ENCODE measurements around the gene HDAC9.
"Not testable (repeated sequence)": the region's sequence is repeated elsewhere in the genome, so short reads cannot be mapped to it uniquely, and the experiment has no call there.

HDAC9 gene

GRCh38 chr7:18905316-18905943 lies 409.9 kb downstream of the HDAC9 start:
- DNase-seq: no peak

GRCh38 chr7:18906901-18907300 lies 411.4 kb downstream of the HDAC9 start:
- no peak for DNase-seq

GRCh38 chr7:18913106-18913505 lies 417.6 kb downstream of the HDAC9 start:
- no peak for DNase-seq

DNA sequence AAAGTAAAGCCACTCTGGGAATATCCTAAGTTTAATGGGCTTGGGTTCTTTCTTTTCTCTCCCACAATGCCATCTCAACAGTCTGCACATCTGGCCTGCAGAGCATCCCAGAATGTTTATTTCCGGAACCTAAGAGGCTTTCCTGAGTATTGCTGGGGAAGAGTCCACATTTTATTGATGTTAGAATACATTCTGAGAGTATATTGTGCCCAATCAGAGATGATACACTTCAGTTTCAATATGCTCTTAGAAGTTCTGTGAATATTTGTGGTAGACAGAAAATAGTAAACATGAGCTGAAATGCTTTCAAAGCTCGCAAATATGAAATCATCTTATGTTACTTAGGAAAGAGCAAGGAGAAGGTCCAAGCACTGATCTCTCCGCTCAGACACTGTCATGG lies 421.3 kb downstream of the HDAC9 start:
- DNase-seq: no peak

GRCh38 chr7:18927134-18927533 lies 431.6 kb downstream of the HDAC9 start:
- DNase-seq: no peak

DNA sequence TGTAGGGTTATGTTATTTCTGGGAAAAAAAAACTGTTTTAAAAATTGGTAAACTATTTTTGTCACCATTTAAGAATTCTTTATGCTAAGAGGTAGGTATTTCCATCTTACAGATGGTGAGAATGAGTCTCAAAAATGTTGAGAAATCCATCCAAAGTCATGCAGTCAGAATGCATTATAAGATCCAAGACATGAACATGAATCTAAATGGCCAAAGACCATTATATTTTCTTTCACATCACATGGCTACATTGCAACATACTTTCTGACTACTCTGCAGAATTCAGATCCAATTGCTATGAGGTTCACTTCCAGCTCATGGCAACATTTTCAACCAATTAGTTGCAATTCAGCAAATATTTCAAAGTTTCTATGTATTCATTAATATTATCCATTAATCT lies 440.7 kb downstream of the HDAC9 start:
- no peak for DNase-seq

- DNase-seq: no peak
Measured at GRCh38 chr7:18939771-18940592, 444.4 kb downstream of the HDAC9 start.

GRCh38 chr7:18940593-18941134 lies 445.1 kb downstream of the HDAC9 start:
- no peak for DNase-seq

DNA sequence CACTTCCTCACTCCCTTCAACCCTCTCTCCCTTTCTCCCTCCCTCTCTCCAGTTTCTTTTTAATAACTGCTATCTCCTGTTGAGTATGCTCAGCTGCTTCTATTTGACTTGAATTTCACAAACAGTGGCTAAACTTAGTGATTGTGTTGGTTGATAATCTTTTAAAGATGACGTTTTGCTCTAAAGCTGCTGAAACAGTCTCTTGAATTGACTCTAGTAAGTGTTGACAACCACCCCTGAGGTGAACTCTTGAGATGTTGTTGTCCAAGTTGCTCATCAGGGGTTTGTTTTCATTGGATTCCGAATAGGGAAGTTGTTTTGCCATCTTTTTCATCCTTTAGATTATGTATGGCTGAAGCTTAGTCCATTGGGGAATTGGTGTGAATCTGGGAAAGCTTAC lies 445.7 kb downstream of the HDAC9 start:
- DNase-seq: no peak

DNA sequence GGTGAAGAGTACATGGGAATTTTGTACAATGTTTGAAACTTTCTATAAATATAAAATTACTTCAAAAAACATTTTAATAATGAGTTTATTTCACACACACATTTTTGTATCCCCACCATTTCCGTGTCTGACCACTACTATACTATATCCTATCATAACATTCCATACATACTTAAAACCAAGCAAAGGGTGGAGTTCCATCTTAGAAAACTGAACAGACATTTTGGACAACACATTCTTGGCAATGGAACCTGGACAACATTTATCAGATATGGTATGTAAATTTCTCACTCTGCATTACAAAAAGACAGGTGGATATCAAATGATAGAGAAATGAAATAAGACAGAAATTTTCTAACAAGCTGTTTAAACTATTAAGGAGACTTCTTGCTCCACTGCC lies 453.0 kb downstream of the HDAC9 start:
- no peak for DNase-seq

DNA sequence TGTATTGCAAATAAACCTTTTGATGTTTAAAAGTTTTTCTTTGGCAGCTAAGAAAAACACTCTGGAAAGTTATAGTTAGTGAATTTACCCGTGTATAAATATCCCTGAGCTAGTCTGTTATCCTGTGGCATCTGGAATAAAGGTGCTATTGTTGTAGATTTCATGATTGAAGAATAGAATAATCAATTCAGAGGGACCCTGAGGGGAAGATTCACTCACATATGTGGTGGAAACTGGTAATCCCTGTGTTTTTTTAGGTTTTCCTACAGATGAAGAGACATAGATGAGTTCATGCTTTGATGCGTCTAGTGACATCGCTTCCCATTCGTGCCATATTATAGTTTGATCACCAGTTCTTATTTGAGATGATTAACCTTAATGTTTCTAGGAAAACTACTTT lies 457.3 kb downstream of the HDAC9 start:
- no peak for DNase-seq

- DNase-seq: no peak
Measured at GRCh38 chr7:18958627-18959026, 463.1 kb downstream of the HDAC9 start.

- DNase-seq: no peak
Measured at GRCh38 chr7:18960725-18961124, 465.2 kb downstream of the HDAC9 start.

DNA sequence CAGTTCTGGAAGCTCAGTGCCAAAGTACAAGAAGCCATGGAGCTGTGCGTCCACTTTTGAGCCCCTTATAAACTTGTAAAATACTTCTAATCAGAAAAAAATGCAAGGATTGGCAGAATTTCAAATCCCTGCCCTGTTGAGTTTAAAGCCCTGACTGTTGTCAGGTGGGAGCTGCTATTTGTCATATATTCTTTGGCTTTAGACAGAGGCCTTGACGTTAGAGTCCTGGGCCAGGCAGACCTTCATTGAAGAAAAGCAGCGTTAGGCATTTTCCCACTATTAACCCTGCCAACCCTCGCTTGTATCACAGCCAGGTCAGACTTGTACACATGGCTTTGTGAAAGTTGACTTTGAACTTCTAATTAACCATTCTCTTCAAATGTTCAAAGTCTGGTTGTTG lies 466.5 kb downstream of the HDAC9 start:
- DNase-seq: no peak

DNA sequence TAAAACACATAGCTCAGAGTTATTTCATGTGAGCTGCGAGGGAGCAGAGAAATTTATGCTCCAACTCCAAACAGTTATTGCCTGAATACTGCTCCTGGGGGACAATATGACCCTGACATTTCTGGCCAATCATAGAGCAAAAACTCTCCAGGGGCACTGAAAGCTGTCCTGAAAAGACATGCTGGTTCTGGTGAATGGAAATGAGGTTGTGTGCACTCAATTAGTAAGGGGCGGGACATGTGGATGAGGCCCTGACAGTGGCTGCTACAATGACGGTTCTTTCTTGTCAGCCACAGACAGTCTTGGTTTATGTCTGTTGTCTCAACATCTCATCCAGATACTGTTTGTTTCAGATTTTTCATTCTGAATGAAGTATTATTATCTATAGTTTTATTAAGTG lies 470.1 kb downstream of the HDAC9 start:
- DNase-seq: no peak

GRCh38 chr7:18967755-18968154 lies 472.2 kb downstream of the HDAC9 start:
- DNase-seq: not testable (repeated sequence)

- DNase-seq: no peak
Measured at GRCh38 chr7:18971839-18972238, 476.3 kb downstream of the HDAC9 start.

- peak; percentile 40 for DNase-seq
Measured at GRCh38 chr7:18974803-18975202, 479.3 kb downstream of the HDAC9 start.

- no peak for DNase-seq
Measured at GRCh38 chr7:18975276-18975675, 479.7 kb downstream of the HDAC9 start.

DNA sequence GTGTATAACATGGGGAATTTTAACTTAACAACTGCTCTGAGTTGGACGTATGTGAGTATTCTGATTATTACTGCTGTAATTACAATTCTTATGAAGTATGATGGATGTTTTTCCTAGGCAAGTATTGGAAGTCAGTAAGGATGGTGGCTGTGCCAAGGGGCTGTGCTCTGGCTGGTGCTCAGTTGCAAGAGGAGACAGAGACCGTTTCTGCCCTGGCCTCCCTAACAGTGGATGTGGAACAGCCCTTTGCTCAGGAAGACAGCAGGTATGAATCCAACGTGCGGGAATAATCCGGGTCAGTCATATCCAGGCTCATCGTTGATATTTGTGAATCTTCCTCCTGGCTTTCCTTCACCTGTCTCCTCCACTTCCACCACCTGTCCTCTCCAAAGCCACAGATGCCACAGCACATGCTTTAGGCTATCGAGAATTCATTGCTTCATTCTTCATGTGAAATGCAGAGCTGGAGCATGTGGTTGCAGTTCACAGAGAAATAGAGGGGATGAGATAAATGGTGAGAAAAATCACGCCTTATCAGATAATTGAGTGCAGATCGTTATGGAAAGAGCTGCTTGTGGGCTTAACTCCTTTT lies 480.2 kb downstream of the HDAC9 start:
- DNase-seq: no peak

GRCh38 chr7:18976715-18977471 lies 481.3 kb downstream of the HDAC9 start:
- DNase-seq: no peak

GRCh38 chr7:18978108-18978495 lies 482.6 kb downstream of the HDAC9 start:
- DNase-seq: peak; percentile 48

- DNase-seq: not testable (repeated sequence)
Measured at GRCh38 chr7:18990700-18991099, 495.2 kb downstream of the HDAC9 start.

Data from kidney glomerular epithelial cell (primary cell).